Keratinocyte (primary cell): ENCODE data around the gene TMEM126B. TPM values are rescaled to one million over a fixed set of nuclear protein-coding genes. Genes with fewer than 3 reads are reported as not detected.

Experiments
- DNase-seq: peaks from one replicate; pipeline ENCODE4 v3.0.0-alpha.2; 2011; ENCODE audit warnings: low read depth, missing footprints, low spot score
- FAIRE-seq: peaks from 2 replicates; lab custom pipeline; 2011; peaks lifted over from hg19 to GRCh38; lab: Jason Lieb, UNC
- H2AFZ ChIP-seq: 2 replicates; pipeline ENCODE4 v1.6.0; 2012; ENCODE audit warnings: low read length, control low read depth, inconsistent platforms; ENCODE audit not compliant: control insufficient read depth
- H3K27ac ChIP-seq: 2 replicates; pipeline ENCODE4 v1.5.1; 2011; ENCODE audit warnings: low read length; ENCODE audit not compliant: control insufficient read depth, insufficient read depth
- H3K27me3 ChIP-seq: 3 replicates; pipeline ENCODE4 v1.6.0; 2011; ENCODE audit warnings: low read length; ENCODE audit not compliant: control insufficient read depth, insufficient read depth; ENCODE audit errors: extremely low read depth
- H3K36me3 ChIP-seq, 2 experiments: 2 replicates in 1 of 2; 3 replicates in 1 of 2; pipeline ENCODE4 v1.5.1; 2011; ENCODE audit warnings: low read length in 2 of 2, mild to moderate bottlenecking in 1 of 2; ENCODE audit not compliant: control insufficient read depth in 2 of 2, insufficient read depth in 2 of 2; ENCODE audit errors: extremely low read depth in 1 of 2
- H3K4me1 ChIP-seq: 3 replicates; pipeline ENCODE4 v1.5.1; 2011; ENCODE audit warnings: low read length; ENCODE audit not compliant: control insufficient read depth, insufficient read depth; ENCODE audit errors: extremely low read depth
- H3K4me2 ChIP-seq: 3 replicates; pipeline ENCODE4 v1.6.0; 2011; ENCODE audit warnings: low read depth, low read length; ENCODE audit not compliant: control insufficient read depth, insufficient read depth; ENCODE audit errors: extremely low read depth
- H3K4me3 ChIP-seq, 3 experiments: fragments of 200-600 bp in 1 of 3; sonication (generic) in 1 of 3; 2 replicates in 2 of 3; 3 replicates in 1 of 3; pipeline ENCODE4 v1.5.1; 2011 to 2016; ENCODE audit warnings: low read length in 3 of 3, mild to moderate bottlenecking in 3 of 3, control low read depth in 2 of 3, inconsistent platforms in 1 of 3, low read depth in 1 of 3, mixed read lengths in 1 of 3, mixed run types in 1 of 3, moderate library complexity in 1 of 3; ENCODE audit not compliant: control insufficient read depth in 2 of 3, insufficient read depth in 2 of 3; ENCODE audit errors: extremely low read depth in 1 of 3
- H3K79me2 ChIP-seq: 2 replicates; pipeline ENCODE4 v1.6.0; 2012; ENCODE audit warnings: low read length; ENCODE audit not compliant: control insufficient read depth, insufficient read depth
- H3K9ac ChIP-seq: 3 replicates; pipeline ENCODE4 v1.6.0; 2011; ENCODE audit warnings: low read length; ENCODE audit not compliant: control insufficient read depth, insufficient read depth; ENCODE audit errors: extremely low read depth
- H3K9me1 ChIP-seq: 3 replicates; pipeline ENCODE4 v1.6.0; 2011; ENCODE audit warnings: low read length; ENCODE audit not compliant: control insufficient read depth, insufficient read depth; ENCODE audit errors: extremely low read depth
- H3K9me3 ChIP-seq: 2 replicates; pipeline ENCODE4 v1.5.1; 2012; ENCODE audit warnings: low read depth, low read length; ENCODE audit not compliant: control insufficient read depth
- H4K20me1 ChIP-seq: 3 replicates; pipeline ENCODE4 v1.6.0; 2011; ENCODE audit warnings: low read length; ENCODE audit not compliant: control insufficient read depth, insufficient read depth; ENCODE audit errors: extremely low read depth
- CTCF ChIP-seq, 3 experiments: IDR thresholded peaks in 1 of 3; conservative IDR thresholded peaks in 1 of 3; optimal IDR thresholded peaks in 1 of 3; 2 replicates in 2 of 3; 3 replicates in 1 of 3; pipeline versions ENCODE3 to v1.5.1; 2011; ENCODE audit warnings: low read length in 3 of 3, mild to moderate bottlenecking in 3 of 3, moderate library complexity in 2 of 3, control low read depth in 1 of 3, inconsistent platforms in 1 of 3; ENCODE audit not compliant: insufficient read depth in 2 of 3; ENCODE audit errors: extremely low read depth in 1 of 3
- EZH2 ChIP-seq: IDR thresholded peaks from one replicate; pipeline ENCODE4 v1.6.1; 2012; ENCODE audit warnings: inconsistent platforms, mild to moderate bottlenecking, low read length, moderate library complexity
- dilution Hi-C: fragments of 300-500 bp; cut with MboI; formaldehyde crosslinking; loops from one replicate; pipeline ENCODE4 v1.7.0; 2020; ENCODE audit warnings: low sequenced_read_pairs; ENCODE audit not compliant: extremely low pct_ligation_motif_present
- polyA plus RNA-seq, 5 experiments: library from polyadenylated mRNA; depleted of rRNA in 3 of 5; stranded (reverse) in 3 of 5; stranded (forward) in 1 of 5; unstranded in 1 of 5; fragments of >200 nt; gene quantifications; 1 replicate in 1 of 5; 2 replicates in 3 of 5; 3 replicates in 1 of 5; pipeline versions ENCODE4 v1.2.1 to v1.2.3, GENCODE V29; 2011 to 2012; ENCODE audit warnings: missing spikeins in 2 of 5, low read depth in 1 of 5, low replicate concordance in 1 of 5

Gene TMEM126B
- polyA plus RNA-seq, 1 donor (not counting 4 experiments of a cell fraction or from before 2014, with no cell fraction given): 105 TPM

- Histone ChIP-seq H3K27me3 (no peaks in the 10 kb centered on the region), H2AFZ (no peak overlapping the region), H3K27ac (no peak overlapping the region), H3K4me2 (no peak overlapping the region), H3K4me1 (no peaks in the 10 kb centered on the region), H3K9ac (no peak overlapping the region), H4K20me1 (no peaks in the 10 kb centered on the region), H3K9me1 (no peaks in the 10 kb centered on the region), H3K79me2 (peaks cover 4% of the 10 kb centered on the region), H3K36me3 (no peaks in the 10 kb centered on the region), H3K9me3 (no peaks in the 10 kb centered on the region), H3K4me3 (no peak overlapping the region)
- FAIRE-seq (no peak), DNase-seq (no peak)
- dilution Hi-C loops: no loop called here
- no peak for TF ChIP-seq CTCF (optimal IDR thresholded peaks at IDR 0.05 in 1 of 3, IDR thresholded peaks at IDR 0.05 in 1 of 3, conservative IDR thresholded peaks at IDR 0.05 in 1 of 3; ENCODE audit: extremely low read depth in 1 of 3, insufficient read depth in 2 of 3, low read length in 3 of 3)
- no peak for TF ChIP-seq EZH2
These were observed 14.8 kb downstream of the TMEM126B start for GRCh38 chr11:85643191-85643614.

GRCh38 chr11:85647078-85647477, 18.7 kb downstream of the TMEM126B start:
- DNase-seq: no peak
- H3K9ac ChIP-seq: peak overlapping the region; percentile 91
- H3K9me3 ChIP-seq: no peaks in the 10 kb centered on the region

More at GRCh38 chr11:85647078-85647477, 18.7 kb downstream of the TMEM126B start:
- Histone ChIP-seq H3K79me2 (peaks cover 17% of the 10 kb centered on the region), H3K27ac (peak overlapping the region; percentile 85), H4K20me1 (no peaks in the 10 kb centered on the region), H3K4me1 (no peaks in the 10 kb centered on the region), H3K4me2 (peak overlapping the region; percentile 90), H3K36me3 (peaks cover 1 to 2% of the 10 kb centered on the region in 2 experiments), H3K9me1 (no peaks in the 10 kb centered on the region), H3K27me3 (no peaks in the 10 kb centered on the region), H2AFZ (peak overlapping the region; percentile 98), H3K4me3 (peak overlapping the region; percentile 55 to 94 (median 94))
- FAIRE-seq: no peak
- dilution Hi-C loops: no loop called here
- TF ChIP-seq EZH2 (no peak), CTCF (optimal IDR thresholded peaks at IDR 0.05 in 1 of 3, IDR thresholded peaks at IDR 0.05 in 1 of 3, conservative IDR thresholded peaks at IDR 0.05 in 1 of 3; ENCODE audit: extremely low read depth in 1 of 3, insufficient read depth in 2 of 3, low read length in 3 of 3) (no peak)
